Neutrophil (primary cell): ENCODE results near the gene PDLIM5.

Experiments
- H3K27ac ChIP-seq: fragments of 200-600 bp; sonication (generic); 2 replicates; pipeline ENCODE4 v1.5.1; 2016; ENCODE audit warnings: mild to moderate bottlenecking, moderate library complexity
- H3K27me3 ChIP-seq: fragments of 200-600 bp; sonication (generic); 2 replicates; pipeline ENCODE4 v1.6.0; 2016; ENCODE audit warnings: mild to moderate bottlenecking
- H3K36me3 ChIP-seq: fragments of 200-600 bp; sonication (generic); 2 replicates; pipeline ENCODE4 v1.5.1; 2017
- H3K4me1 ChIP-seq, 2 experiments: fragments of 200-600 bp in 1 of 2; sonication (generic) in 1 of 2; 1 replicate in 1 of 2; 2 replicates in 1 of 2; pipeline versions ENCODE4 v1.5.1 to v1.6.1; 2013 to 2016; ENCODE audit warnings: low read depth in 1 of 2, low read length in 1 of 2, mild to moderate bottlenecking in 1 of 2, moderate library complexity in 1 of 2; ENCODE audit not compliant: control insufficient read depth in 1 of 2, insufficient read depth in 1 of 2
- H3K4me3 ChIP-seq, 2 experiments: fragments of 200-600 bp in 1 of 2; sonication (generic) in 1 of 2; 1 replicate in 1 of 2; 2 replicates in 1 of 2; pipeline ENCODE4 v1.5.1; 2013 to 2016; ENCODE audit warnings: low read depth in 1 of 2, low read length in 1 of 2, mild to moderate bottlenecking in 1 of 2, moderate library complexity in 1 of 2
- H3K9me3 ChIP-seq: fragments of 200-600 bp; sonication (generic); 2 replicates; pipeline ENCODE4 v1.5.1; 2016
- TF ChIP-seq, protein P1 (sequence below): fragments of 200-600 bp; sonication (generic); IDR thresholded peaks from 2 replicates; pipeline ENCODE4 v1.5.1; 2016; ENCODE audit warnings: antibody characterized with exemption

PDLIM5 gene

DNA sequence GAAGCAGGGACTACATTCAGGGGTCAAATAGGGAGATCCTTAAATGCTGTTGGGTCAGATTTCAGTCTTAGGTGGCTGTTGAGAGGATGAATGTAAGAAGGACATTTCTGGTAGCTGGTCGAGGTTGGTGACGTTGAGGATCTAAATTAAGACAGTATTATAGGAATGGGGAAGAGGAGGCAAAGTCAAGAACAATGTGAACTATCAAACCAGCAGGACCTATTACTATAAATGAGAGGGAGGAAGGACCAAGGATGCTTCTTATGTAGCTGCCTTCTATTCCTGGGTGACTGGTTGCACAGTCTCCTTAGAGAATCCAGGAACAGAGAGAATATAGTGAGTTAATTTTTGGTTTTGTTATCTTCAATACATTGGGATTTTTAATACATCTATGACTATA is 187.6 kb downstream of the PDLIM5 start:
- Histone ChIP-seq H3K4me3 (no peak overlapping the region), H3K4me1 (no peaks in the 10 kb centered on the region), H3K27me3 (no peaks in the 10 kb centered on the region), H3K9me3 (no peaks in the 10 kb centered on the region), H3K27ac (no peak overlapping the region), H3K36me3 (peaks cover 21% of the 10 kb centered on the region)
- TF ChIP-seq, protein P1, sequence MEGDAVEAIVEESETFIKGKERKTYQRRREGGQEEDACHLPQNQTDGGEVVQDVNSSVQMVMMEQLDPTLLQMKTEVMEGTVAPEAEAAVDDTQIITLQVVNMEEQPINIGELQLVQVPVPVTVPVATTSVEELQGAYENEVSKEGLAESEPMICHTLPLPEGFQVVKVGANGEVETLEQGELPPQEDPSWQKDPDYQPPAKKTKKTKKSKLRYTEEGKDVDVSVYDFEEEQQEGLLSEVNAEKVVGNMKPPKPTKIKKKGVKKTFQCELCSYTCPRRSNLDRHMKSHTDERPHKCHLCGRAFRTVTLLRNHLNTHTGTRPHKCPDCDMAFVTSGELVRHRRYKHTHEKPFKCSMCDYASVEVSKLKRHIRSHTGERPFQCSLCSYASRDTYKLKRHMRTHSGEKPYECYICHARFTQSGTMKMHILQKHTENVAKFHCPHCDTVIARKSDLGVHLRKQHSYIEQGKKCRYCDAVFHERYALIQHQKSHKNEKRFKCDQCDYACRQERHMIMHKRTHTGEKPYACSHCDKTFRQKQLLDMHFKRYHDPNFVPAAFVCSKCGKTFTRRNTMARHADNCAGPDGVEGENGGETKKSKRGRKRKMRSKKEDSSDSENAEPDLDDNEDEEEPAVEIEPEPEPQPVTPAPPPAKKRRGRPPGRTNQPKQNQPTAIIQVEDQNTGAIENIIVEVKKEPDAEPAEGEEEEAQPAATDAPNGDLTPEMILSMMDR, result no peak

DNA sequence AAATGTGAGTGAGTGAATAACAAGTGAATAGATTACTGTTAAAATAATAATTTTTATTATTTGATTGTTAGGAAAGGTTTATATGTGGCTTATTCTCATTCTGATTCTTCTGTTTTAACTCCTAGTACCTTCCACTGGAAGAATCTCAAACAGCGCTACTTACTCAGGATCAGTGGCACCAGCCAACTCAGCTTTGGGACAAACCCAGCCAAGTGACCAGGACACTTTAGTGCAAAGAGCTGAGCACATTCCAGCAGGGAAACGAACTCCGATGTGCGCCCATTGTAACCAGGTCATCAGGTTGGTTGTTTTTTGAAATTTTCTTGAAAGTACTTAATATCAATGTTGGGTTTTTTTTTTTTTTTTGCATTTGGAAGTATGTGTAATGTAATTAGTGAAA is 188.4 kb downstream of the PDLIM5 start:
- TF ChIP-seq, protein P1, result no peak
- Histone ChIP-seq H3K9me3 (no peaks in the 10 kb centered on the region), H3K27ac (no peak overlapping the region), H3K4me3 (no peak overlapping the region), H3K27me3 (no peaks in the 10 kb centered on the region), H3K36me3 (peaks cover 21% of the 10 kb centered on the region), H3K4me1 (no peaks in the 10 kb centered on the region)

DNA sequence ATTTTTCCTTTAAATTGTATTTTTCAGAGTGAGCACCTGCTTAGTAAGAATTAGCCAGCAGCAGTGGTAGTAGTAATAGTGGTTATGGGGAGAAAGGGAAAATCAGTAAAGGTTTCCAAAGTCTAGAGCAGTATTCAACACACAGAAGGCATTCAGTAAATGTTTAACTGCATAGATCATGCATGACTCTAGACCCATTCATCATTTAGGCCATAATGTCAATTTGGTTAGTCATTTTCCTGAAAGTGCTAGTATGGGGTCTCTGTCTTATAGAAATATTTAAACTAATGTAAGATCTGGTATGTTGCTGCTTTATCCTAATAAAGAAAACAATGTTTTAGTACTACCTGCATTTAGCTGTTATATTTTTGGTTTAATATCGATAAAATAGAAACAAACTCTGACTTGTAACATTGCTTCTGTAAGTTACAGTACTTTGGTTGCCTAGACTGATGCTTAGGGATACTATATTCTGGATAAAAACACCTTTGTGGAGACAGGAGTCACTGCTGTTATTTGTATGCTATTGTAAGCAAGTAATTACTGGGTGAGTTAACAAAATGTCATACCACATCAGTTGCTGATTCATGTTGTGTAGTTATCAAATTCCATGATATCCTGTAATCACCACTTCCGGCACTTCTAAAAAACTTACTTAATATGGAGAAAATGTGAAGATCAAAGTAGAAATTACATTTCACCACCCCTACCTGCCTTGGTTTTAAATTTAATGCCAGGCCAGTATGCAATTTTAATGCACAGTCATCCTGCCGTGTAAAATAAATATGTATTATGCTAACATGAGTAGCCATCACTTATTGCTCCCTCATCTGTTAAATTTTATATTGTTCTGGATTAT is 190.2 kb downstream of the PDLIM5 start:
- no peak overlapping the region for H3K27ac ChIP-seq
- H3K4me1 ChIP-seq, result no peaks in the 10 kb centered on the region
- H3K36me3 ChIP-seq, result peaks cover 29% of the 10 kb centered on the region
- TF ChIP-seq, protein P1, result no peak
- H3K9me3 ChIP-seq, result no peaks in the 10 kb centered on the region
- no peaks in the 10 kb centered on the region for H3K27me3 ChIP-seq
- H3K4me3 ChIP-seq, result no peak overlapping the region

DNA sequence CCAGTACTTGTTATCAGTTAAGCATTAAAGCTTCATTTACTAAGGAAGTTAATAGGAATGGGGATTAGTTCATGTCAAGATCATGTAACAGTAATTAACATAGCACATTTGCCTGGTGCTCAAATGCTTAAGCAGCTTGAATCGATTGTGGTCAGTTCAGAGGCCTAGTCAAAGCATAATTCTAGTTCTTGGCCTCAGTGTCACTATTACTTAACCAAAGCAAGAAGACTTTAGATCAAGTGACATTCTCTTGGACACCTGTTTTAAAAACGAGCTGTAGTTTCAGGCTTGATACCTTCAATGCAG is 190.8 kb downstream of the PDLIM5 start:
- TF ChIP-seq, protein P1, result no peak
- peaks cover 29% of the 10 kb centered on the region for H3K36me3 ChIP-seq
- no peaks in the 10 kb centered on the region for H3K9me3 ChIP-seq
- H3K27me3 ChIP-seq, result no peaks in the 10 kb centered on the region
- no peak overlapping the region for H3K27ac ChIP-seq
- no peaks in the 10 kb centered on the region for H3K4me1 ChIP-seq
- no peak overlapping the region for H3K4me3 ChIP-seq

DNA sequence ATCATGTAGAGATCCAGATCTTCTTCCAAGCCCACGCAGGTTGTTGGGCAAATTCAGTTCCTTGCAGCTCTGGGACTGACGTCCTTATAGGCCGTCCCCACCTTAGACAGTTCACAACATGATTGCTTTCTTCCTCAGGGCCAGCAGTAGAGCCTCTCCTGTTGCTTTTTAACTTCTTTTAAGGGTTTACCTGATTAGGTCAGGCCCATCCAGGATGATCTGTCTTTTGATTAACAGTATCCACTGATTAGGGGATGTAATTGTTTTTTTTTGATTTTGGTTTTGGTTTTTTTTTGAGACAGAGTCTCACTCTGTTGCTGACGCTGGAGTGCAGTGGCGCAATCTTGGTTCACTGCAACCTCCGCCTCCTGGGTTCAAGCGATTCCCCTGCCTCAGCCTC is 197.0 kb downstream of the PDLIM5 start:
- H3K4me3 ChIP-seq, result no peak overlapping the region
- peaks cover 8% of the 10 kb centered on the region for H3K36me3 ChIP-seq
- TF ChIP-seq, protein P1, result no peak
- H3K4me1 ChIP-seq, result no peaks in the 10 kb centered on the region
- H3K27me3 ChIP-seq, result no peaks in the 10 kb centered on the region
- no peaks in the 10 kb centered on the region for H3K9me3 ChIP-seq
- no peak overlapping the region for H3K27ac ChIP-seq
